ENCODE data around the gene TRIM47. TPM values are rescaled to one million over a fixed set of nuclear protein-coding genes. Genes with fewer than 3 reads are reported as not detected.
A peak's percentile ranks its signal among the peaks of the same experiment; 100 is the strongest.

TRIM47 gene
- total RNA-seq, 4 donors from 2014 or later, result 47.4 to 79.0 (median 57.0) TPM

- no peak overlapping the region for H3K27ac ChIP-seq
- no peak overlapping the region for H3K4me3 ChIP-seq
- peaks cover 0 to 44% (median 20%) of the 10 kb centered on the region in 4 donors for H3K4me1 ChIP-seq
- DNase-seq (ENCODE audit: low spot score in 2 of 2), result no peak
- TF ChIP-seq EP300 (IDR thresholded peaks at IDR 0.05), result no peak
- TF ChIP-seq POLR2A (IDR thresholded peaks at IDR 0.05), result no peak
- H3K27me3 ChIP-seq, result no peaks in the 10 kb centered on the region
- H3K9me3 ChIP-seq, result no peaks in the 10 kb centered on the region
- peaks cover 0 to 74% (median 13%) of the 10 kb centered on the region in 3 donors for H3K36me3 ChIP-seq
- WGBS, 2 donors, result 77 to 78% methylated on average over 5 to 7 of the region's 7 CpGs
Measured at GRCh38 chr17:75829747-75830146, 48.6 kb downstream of the TRIM47 start.

- no peaks in the 10 kb centered on the region for H3K27me3 ChIP-seq
- peaks cover 0 to 75% (median 9%) of the 10 kb centered on the region in 3 donors for H3K36me3 ChIP-seq
- DNase-seq (ENCODE audit: low spot score in 2 of 2), result no peak
- 93% methylated on average over 11 of the region's 19 CpGs; no CpG with 5 or more reads in 1 of the 2 donors for WGBS, 2 donors
- H3K27ac ChIP-seq, result peak overlapping the region in 1 of 4 donors; percentile 80
- H3K4me1 ChIP-seq, result peaks cover 0 to 54% (median 20%) of the 10 kb centered on the region in 4 donors
- H3K4me3 ChIP-seq, result no peak overlapping the region
- H3K9me3 ChIP-seq, result no peaks in the 10 kb centered on the region
- TF ChIP-seq CTCF (IDR thresholded peaks at IDR 0.05) (no peak), POLR2A (IDR thresholded peaks at IDR 0.05) (no peak), EP300 (IDR thresholded peaks at IDR 0.05) (no peak)
Measured at GRCh38 chr17:75828741-75829140, 49.6 kb downstream of the TRIM47 start.

- DNase-seq (ENCODE audit: low spot score in 2 of 2), result no peak
- TF ChIP-seq CTCF (IDR thresholded peaks at IDR 0.05) (no peak), EP300 (IDR thresholded peaks at IDR 0.05) (no peak), POLR2A (IDR thresholded peaks at IDR 0.05) (no peak)
- WGBS, 2 donors, result 45 to 51% methylated on average over 11 of the region's 11 CpGs
- H3K36me3 ChIP-seq, result peaks cover 0 to 75% (median 8%) of the 10 kb centered on the region in 3 donors
- peak overlapping the region; percentile 54 to 85 (median 82) for H3K27ac ChIP-seq
- H3K9me3 ChIP-seq, result no peaks in the 10 kb centered on the region
- peak overlapping the region in 3 of 4 donors; percentile 17 to 48 (median 17) for H3K4me3 ChIP-seq
- H3K27me3 ChIP-seq, result no peaks in the 10 kb centered on the region
- H3K4me1 ChIP-seq, result peaks cover 0 to 51% (median 20%) of the 10 kb centered on the region in 4 donors
Measured at GRCh38 chr17:75828076-75828400, 50.3 kb downstream of the TRIM47 start.

- TF ChIP-seq CTCF (IDR thresholded peaks at IDR 0.05) (peak; percentile 51 to 87 (median 78)), POLR2A (IDR thresholded peaks at IDR 0.05) (no peak), EP300 (IDR thresholded peaks at IDR 0.05) (peak in 1 of 2 donors; percentile 40)
- peak; percentile 35 to 52 for DNase-seq (ENCODE audit: low spot score in 2 of 2)
- 24 to 36% methylated on average over 14 to 16 of the region's 21 CpGs for WGBS, 2 donors
Measured at GRCh38 chr17:75827308-75828075, 50.9 kb downstream of the TRIM47 start.

GRCh38 chr17:75826561-75827307 is 51.6 kb downstream of the TRIM47 start:
- Histone ChIP-seq H3K4me1 (peaks cover 0 to 45% (median 13%) of the 10 kb centered on the region in 4 donors), H3K36me3 (peaks cover 0 to 76% (median 8%) of the 10 kb centered on the region in 3 donors), H3K27ac (peak overlapping the region; percentile 54 to 85 (median 82)), H3K9me3 (no peaks in the 10 kb centered on the region), H3K4me3 (no peak overlapping the region), H3K27me3 (no peaks in the 10 kb centered on the region)
- no peak for DNase-seq (ENCODE audit: low spot score in 2 of 2)
- WGBS, 2 donors, result 66 to 70% methylated on average over 14 of the region's 14 CpGs
- TF ChIP-seq POLR2A (IDR thresholded peaks at IDR 0.05), result no peak

More at GRCh38 chr17:75827308-75828075, 50.9 kb downstream of the TRIM47 start:
- Histone ChIP-seq H3K27ac (peak overlapping the region; percentile 54 to 85 (median 82)), H3K4me1 (peaks cover 0 to 49% (median 17%) of the 10 kb centered on the region in 4 donors), H3K27me3 (no peaks in the 10 kb centered on the region), H3K36me3 (peaks cover 0 to 76% (median 8%) of the 10 kb centered on the region in 3 donors), H3K4me3 (peak overlapping the region in 3 of 4 donors; percentile 17 to 48 (median 17)), H3K9me3 (no peaks in the 10 kb centered on the region)

Data from tibial nerve (tissue), 4 donors.